HepG2 (cell line): ENCODE data around the gene KLHDC1. TPM values are rescaled to one million over a fixed set of nuclear protein-coding genes. Genes with fewer than 3 reads are reported as not detected.
A peak's percentile ranks its signal among the peaks of the same experiment; 100 is the strongest.

Source experiments
- ATAC-seq: fragments of 200-7000 bp; cut with Tn5 transposase; 3 replicates; pipeline ENCODE4 v1.9.1; 2020; ENCODE audit warnings: mild to moderate bottlenecking, moderate library complexity
- BruUV-seq: library from RNA; stranded (reverse); fragments of 400-500 nt; replicated peaks from 2 replicates; lab custom pipeline; 2021; lab: Mats Ljungman, UMichigan
- CTCF ChIA-PET: fragments of 300-600 bp; formaldehyde crosslinking; extraction: SDS; loops from one replicate; lab custom pipeline; 2021; ENCODE audit warnings: low total read pairs, inconsistent platforms, low intra/inter-chr PET ratio; lab: Yijun Ruan, JAX
- POLR2A ChIA-PET: fragments of 350-600 bp; sonication (Branson Sonifier 250); formaldehyde crosslinking; loops from one replicate; lab custom pipeline; 2020; ENCODE audit warnings: antibody characterized with exemption, inconsistent platforms; lab: Yijun Ruan, JAX
- DNase-seq: peaks from one replicate; pipeline ENCODE4 v3.0.0-alpha.2; 2015; ENCODE audit warnings: low spot score
- FAIRE-seq: peaks from 3 replicates; lab custom pipeline; 2011; peaks lifted over from hg19 to GRCh38; lab: Jason Lieb, UNC
- H2AFZ ChIP-seq: one replicate; pipeline ENCODE4 v1.6.1; 2011; ENCODE audit warnings: low read length, inconsistent platforms
- H3K27ac ChIP-seq: fragments of 300-600 bp; 3 replicates; pipeline ENCODE4 v1.8.0; 2011; ENCODE audit warnings: mixed run types, mild to moderate bottlenecking, mixed read lengths, low read length, inconsistent platforms; ENCODE audit not compliant: insufficient read depth; ENCODE audit errors: extremely low read length
- H3K27me3 ChIP-seq, 2 experiments: fragments of 200-600 bp in 1 of 2; 2 replicates in 1 of 2; 3 replicates in 1 of 2; pipeline versions ENCODE4 v1.6.0 to v1.8.0; 2011; ENCODE audit warnings: low read length in 2 of 2, mild to moderate bottlenecking in 2 of 2, moderate library complexity in 2 of 2, inconsistent platforms in 1 of 2; ENCODE audit not compliant: insufficient read depth in 2 of 2, control insufficient read depth in 1 of 2
- H3K36me3 ChIP-seq, 2 experiments: fragments of 200-600 bp in 1 of 2; replicated peaks in 1 of 2; 2 replicates in 1 of 2; 3 replicates in 1 of 2; pipeline versions ENCODE4 v1.5.1 to v1.8.0; 2011; ENCODE audit warnings: low read length in 2 of 2, inconsistent platforms in 1 of 2; ENCODE audit not compliant: insufficient read depth in 2 of 2, control insufficient read depth in 1 of 2
- H3K4me1 ChIP-seq: 2 replicates; pipeline ENCODE4 v1.5.1; 2012; ENCODE audit warnings: low read length, inconsistent platforms; ENCODE audit not compliant: insufficient read depth
- H3K4me2 ChIP-seq: 2 replicates; pipeline ENCODE4 v1.6.0; 2011; ENCODE audit warnings: low read depth, low read length, inconsistent platforms
- H3K4me3 ChIP-seq, 3 experiments: fragments of 200-600 bp in 1 of 3; sonication (generic), shearing (Covaris generic) in 1 of 3; replicated peaks in 1 of 3; 2 replicates each; pipeline ENCODE4 v1.5.1; 2011 to 2016; ENCODE audit warnings: low read length in 3 of 3, inconsistent platforms in 2 of 3, low read depth in 2 of 3, mild to moderate bottlenecking in 2 of 3, control low read depth in 1 of 3, mixed read lengths in 1 of 3; ENCODE audit not compliant: insufficient read depth in 1 of 3
- H3K79me2 ChIP-seq: one replicate; pipeline ENCODE4 v1.6.1; 2011; ENCODE audit warnings: low read length, inconsistent platforms; ENCODE audit not compliant: insufficient read depth
- H3K9ac ChIP-seq: 2 replicates; pipeline ENCODE4 v1.6.0; 2011; ENCODE audit warnings: mild to moderate bottlenecking, low read depth, low read length, inconsistent platforms; ENCODE audit not compliant: insufficient read depth
- H3K9me3 ChIP-seq: 2 replicates; pipeline ENCODE4 v1.5.1; 2012; ENCODE audit warnings: mild to moderate bottlenecking, low read length
- H4K20me1 ChIP-seq: 2 replicates; pipeline ENCODE4 v1.6.0; 2011; ENCODE audit warnings: inconsistent platforms, mild to moderate bottlenecking, low read length, moderate library complexity; ENCODE audit not compliant: insufficient read depth
- KLF12 ChIP-seq: sonication (generic); formaldehyde crosslinking; IDR thresholded peaks from 2 replicates; pipeline ENCODE4 v1.4.0; 2020; ENCODE audit warnings: missing genetic modification reagents, borderline replicate concordance
- MAFF ChIP-seq: IDR thresholded peaks from 2 replicates; pipeline ENCODE4 v1.6.1; 2011; ENCODE audit warnings: low read depth, low read length, improper control_type of control experiment
- MAFK ChIP-seq, 2 experiments: IDR thresholded peaks in 1 of 2; conservative IDR thresholded peaks in 1 of 2; 2 replicates each; pipeline ENCODE4 v1.6.1; 2011; ENCODE audit warnings: improper control_type of control experiment in 2 of 2, low read length in 2 of 2
- RARA ChIP-seq: IDR thresholded peaks from 2 replicates; pipeline ENCODE4 v1.6.1; 2016; ENCODE audit warnings: missing genetic modification reagents, missing compliant biosample characterization
- WGBS: methylation state at CpG from one replicate; pipeline ENCODE4 v1.1.6; 2017; ENCODE audit warnings: low lambda C conversion rate; 5-methylcytosine and 5-hydroxymethylcytosine counted together
- in situ Hi-C: cut with HindIII; loops from 2 replicates; pipeline ENCODE4 v1.10.0; 2017; ENCODE audit warnings: low pct_unique_long_range_greater_than_20kb; ENCODE audit not compliant: extremely low pct_ligation_motif_present
- intact Hi-C: fragments of 100-400 bp; cut with micrococcal nuclease; formaldehyde crosslinking; loops from one replicate; pipeline ENCODE4 v1.10.0; 2022; ENCODE audit not compliant: unreplicated experiment
- polyA plus RNA-seq, 8 experiments: library from polyadenylated mRNA; depleted of rRNA in 3 of 8; stranded (reverse) in 7 of 8; unstranded in 1 of 8; fragments of >200 nt; fragmentation: Illumina TruSeq in 4 of 8; extraction: Trizol in 4 of 8; gene quantifications; 2 replicates each; pipeline versions ENCODE4 v1.2.1 to v1.2.3, GENCODE V29; 2011 to 2016; ENCODE audit warnings: low read depth in 4 of 8, missing spikeins in 1 of 8, mixed read lengths in 1 of 8; ENCODE audit not compliant: insufficient read depth in 1 of 8
- total RNA-seq, 5 experiments: library from RNA; depleted of rRNA; stranded (reverse); fragments of >200 nt; fragmentation: Illumina TruSeq; extraction: Trizol; gene quantifications; 2 replicates each; pipeline ENCODE4 v1.2.3, GENCODE V29; 2016; ENCODE audit warnings: low read depth in 1 of 5

KLHDC1 gene
- total and polyA plus RNA-seq, 2 of the 13 experiments (the other 11 are each of a cell fraction or from before 2014, with no cell fraction given), result 0.11 TPM; not detected in 1

DNA sequence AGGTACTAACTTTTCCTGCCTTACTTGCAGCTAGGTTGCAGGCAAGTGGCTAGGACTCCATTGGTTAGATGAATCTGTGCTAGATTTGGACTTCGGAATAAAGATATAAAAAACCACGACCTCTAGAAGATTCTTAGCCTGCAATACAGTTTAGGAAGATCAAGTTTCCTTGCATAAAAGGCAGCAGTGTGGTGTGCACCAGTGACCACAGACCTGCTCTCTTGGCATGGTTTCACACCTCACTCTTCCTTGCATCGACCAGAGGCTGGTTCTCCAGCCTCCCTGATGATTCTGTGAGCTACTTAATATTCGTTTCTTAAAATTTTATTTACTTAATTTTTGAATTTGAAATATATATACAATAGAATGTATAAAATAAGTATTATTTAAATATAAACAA, 9.8 kb downstream of the KLHDC1 start:
- H4K20me1 ChIP-seq, result no peaks in the 10 kb centered on the region
- H3K27ac ChIP-seq, result no peak overlapping the region
- intact Hi-C loops, result no loop called here
- H3K27me3 ChIP-seq, result no peaks in the 10 kb centered on the region; a peak in 1 of 5 replicates
- CTCF ChIA-PET, result no interaction called here
- H3K9ac ChIP-seq, result no peak overlapping the region
- FAIRE-seq (no peak), DNase-seq (no peak), ATAC-seq (no peak)
- no peaks in the 10 kb centered on the region for H3K9me3 ChIP-seq
- TF ChIP-seq KLF12 (CRISPR knock-in tag), result no peak
- no TSS peak for BruUV-seq
- no peaks in the 10 kb centered on the region for H3K36me3 ChIP-seq
- no peak overlapping the region for H3K4me3 ChIP-seq
- H3K4me1 ChIP-seq, result peaks cover 18% of the 10 kb centered on the region
- POLR2A ChIA-PET, result no interaction called here
- WGBS, result 24% methylated on average over 4 of the region's 4 CpGs
- no peak overlapping the region for H2AFZ ChIP-seq
- H3K79me2 ChIP-seq, result no peaks in the 10 kb centered on the region
- in situ Hi-C loops, result no loop called here
- no peak overlapping the region for H3K4me2 ChIP-seq

DNA sequence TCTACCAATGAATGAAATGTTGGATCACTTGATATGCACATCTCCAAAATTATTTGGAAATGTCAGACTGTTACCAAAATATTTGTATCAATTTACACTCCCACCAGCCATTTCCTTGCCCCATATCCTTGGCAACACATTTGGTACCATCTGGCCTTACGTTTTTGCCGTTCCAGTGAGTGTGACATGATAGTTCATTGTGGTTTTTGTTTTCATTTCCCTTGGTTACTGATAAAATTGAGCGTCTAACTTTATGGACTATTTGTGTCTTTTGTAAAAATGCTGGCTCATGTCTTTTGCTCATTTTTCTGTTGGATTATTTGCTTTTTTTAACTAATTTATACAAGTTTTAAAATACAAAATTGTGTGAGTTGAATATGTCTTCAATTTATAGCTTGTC, 11.0 kb downstream of the KLHDC1 start:
- Histone ChIP-seq H3K79me2 (no peaks in the 10 kb centered on the region), H3K27me3 (no peaks in the 10 kb centered on the region; a peak in 1 of 5 replicates), H2AFZ (no peak overlapping the region), H3K4me3 (no peak overlapping the region), H3K9ac (no peak overlapping the region), H3K27ac (no peak overlapping the region), H3K36me3 (no peaks in the 10 kb centered on the region), H3K4me2 (no peak overlapping the region), H3K4me1 (peaks cover 18% of the 10 kb centered on the region), H3K9me3 (no peaks in the 10 kb centered on the region), H4K20me1 (no peaks in the 10 kb centered on the region)
- WGBS, result 61% methylated on average over 3 of the region's 3 CpGs
- BruUV-seq, result no TSS peak
- ATAC-seq (no peak), DNase-seq (no peak), FAIRE-seq (no peak)
- ChIA-PET POLR2A (no interaction called here), CTCF (no interaction called here)
- TF ChIP-seq MAFK (conservative IDR thresholded peaks at IDR 0.05 in 1 of 2, IDR thresholded peaks at IDR 0.05 in 1 of 2; ENCODE audit: low read length in 2 of 2) (peak; percentile 64 to 68), MAFF (peak; percentile 64), RARA (CRISPR knock-in tag) (no peak)
- in situ Hi-C loops (no loop called here), intact Hi-C loops (no loop called here)
